Fibroblast of skin of back (primary cell): ENCODE measurements around the gene KIF18B.

Experiments
- DNase-seq: peaks from one replicate; pipeline ENCODE4 v3.0.0-alpha.2; 2013

Gene KIF18B

DNA sequence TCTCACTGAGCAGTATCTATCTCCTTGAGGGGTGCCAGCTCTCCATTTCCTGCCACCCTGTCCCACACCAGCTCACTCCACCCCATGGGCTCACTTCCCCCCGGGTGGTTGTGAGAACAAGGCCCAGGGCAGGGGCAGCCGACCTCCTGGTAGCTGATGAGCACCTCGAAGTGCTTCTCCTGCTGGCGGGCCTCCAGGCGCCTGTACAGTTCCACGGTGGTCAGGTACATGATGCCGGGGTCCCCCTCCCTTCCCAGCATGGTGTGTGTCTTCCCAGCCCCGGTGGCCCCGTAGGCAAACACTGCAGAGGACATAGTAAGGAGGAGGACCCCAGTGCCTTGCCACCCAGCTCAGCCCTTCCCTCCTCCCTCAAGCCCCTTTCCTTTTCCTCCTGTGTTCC lies 12.5 kb downstream of the KIF18B start:
- no peak for DNase-seq

DNA sequence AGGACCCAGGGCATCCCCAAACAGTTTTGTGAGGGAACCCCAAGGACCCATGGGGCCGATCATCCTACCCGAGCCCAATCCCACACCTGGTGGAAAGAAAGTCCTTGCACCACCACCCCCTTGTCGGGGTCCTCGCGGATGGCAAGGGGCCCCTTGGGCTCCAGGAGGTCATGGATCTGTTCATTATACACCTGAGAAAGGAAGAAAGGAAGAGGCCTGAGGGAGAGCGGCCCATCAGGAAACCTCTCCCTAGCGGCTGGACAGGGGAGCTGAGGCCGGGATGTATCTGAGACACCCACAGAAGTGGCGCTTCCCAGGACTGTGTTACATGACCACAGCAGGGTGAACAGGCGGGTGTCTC lies 12.8 kb downstream of the KIF18B start:
- no peak for DNase-seq

DNA sequence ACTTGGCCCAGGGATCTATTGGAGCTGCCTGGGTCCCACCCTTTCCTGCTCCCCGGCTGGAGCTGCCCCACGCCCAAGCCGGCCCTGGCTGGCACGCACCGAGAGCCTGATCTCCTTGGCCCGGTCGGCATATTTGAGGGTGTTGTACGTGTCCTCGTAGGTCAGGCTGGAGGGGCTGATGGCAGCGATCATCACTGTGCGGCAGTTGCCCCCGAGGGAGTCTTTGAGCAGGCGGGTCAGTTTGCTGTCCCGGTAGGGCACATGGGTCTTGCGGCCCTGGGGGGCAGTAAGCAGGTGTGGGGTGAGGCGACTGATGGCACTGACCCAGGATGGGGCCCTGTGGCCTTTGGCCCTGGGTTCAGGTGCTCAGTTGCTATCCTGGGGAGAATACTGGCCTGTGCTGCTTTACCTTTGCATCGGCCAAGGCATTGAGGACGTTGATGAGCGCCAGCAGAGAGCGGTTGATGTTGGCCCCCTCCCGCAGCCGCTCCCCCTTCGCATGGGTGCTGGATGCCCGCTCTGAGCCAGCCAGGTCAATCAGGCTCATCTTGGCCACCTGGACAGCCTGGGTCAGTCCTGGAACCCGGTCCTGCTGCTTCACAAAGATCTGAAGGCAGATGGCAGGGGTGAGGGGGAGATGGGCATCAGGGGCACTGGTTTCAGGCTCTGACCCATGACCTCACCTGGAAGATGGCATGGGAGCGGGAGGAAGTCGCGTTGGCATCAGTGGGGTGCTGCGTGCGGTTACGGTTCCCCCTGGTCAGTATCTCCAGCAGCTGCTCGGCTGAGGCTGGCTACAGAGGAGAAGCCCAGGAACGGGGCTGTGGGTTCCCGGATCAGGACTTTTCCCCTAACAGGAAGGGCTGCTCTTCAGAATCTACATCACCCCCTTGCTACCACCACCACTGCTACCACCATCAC lies 13.5 kb downstream of the KIF18B start:
- DNase-seq: no peak

DNA sequence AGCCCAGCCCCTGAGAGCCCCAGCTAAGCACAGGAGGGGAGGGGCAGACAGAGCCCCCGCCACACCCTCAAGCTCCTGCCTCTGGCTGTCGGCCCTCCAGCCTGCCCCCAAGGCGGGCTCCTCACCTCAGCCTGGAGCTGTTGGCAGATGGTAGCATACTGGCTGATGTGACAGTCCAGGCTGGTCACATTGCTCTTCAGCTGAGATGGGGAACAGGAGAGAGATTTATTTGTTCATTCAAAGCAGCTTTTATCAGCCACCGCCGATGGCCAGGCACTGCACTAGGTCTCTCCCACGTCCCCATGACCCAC lies 14.8 kb downstream of the KIF18B start:
- DNase-seq: no peak

DNA sequence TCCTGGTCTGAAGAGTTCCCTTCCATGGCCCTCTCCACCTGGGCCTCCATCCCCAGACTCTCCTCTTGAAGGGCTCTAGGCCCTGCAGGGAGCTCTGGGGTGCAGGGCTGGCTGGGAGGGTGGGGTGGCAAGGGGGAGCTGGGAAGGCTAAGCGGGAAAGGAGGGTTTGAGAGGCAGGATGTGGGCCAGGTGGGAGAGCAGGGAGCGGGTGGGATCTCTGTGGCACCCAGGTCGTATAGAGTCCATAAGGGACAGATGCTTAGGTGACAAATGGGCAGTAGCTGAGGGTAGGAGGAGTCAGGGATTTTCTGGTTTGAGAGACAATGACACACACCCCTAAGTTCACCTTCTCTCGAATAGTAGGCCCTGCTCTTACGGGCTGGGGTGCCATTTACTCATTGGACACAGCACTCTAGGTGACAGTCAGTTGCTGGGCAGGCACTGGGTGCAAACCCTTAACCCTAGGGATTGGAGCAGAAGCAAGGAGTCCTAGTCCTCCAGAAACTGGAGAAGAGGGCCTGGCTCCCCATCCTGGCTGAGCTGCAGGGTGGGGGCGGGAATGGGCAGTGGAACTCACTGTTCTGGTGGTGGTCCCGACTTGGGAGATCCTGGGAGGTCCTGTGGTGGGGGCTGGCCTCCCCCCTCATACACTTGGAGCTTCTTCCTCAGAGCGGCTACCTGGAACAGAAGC lies 15.3 kb downstream of the KIF18B start:
- DNase-seq: no peak

DNA sequence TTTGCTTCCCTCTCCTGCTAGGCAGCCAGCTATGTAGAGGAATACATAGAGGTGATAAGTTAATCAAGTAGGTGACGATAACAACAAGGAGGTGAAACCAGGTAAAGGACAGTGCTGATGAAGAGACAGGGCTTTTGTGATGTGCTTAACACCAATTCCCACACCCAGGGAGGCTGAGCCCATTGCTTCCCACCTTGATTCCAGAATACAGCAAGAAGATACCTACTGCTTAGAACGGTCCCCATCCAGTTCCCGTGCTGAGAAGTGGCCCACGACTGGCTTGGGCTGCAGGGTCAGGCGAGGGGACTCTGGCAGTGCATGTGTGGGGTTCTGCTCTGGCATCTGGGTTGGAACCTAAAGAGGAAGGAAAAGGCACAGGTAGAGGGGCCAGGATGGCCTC lies 16.2 kb downstream of the KIF18B start:
- DNase-seq: no peak

DNA sequence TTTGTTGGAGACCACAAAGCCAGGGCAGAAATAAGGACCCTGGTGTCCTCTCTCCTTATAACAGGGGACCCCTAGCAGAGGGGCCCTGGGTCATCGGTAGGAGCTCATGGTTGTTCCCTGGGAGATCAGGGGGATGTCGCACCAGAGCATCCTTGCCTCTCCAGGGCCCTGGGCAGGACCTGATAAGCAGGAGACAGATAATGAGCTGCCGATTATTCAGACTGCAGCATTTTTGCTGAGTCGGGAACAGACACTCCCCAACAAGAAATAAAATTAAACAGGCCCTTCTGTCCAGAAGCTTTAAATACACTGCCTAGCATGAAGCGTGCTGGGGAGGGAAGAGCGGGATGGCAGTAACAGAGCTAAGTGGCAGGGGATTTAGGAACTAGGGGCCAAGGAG lies 16.9 kb downstream of the KIF18B start:
- DNase-seq: no peak

DNA sequence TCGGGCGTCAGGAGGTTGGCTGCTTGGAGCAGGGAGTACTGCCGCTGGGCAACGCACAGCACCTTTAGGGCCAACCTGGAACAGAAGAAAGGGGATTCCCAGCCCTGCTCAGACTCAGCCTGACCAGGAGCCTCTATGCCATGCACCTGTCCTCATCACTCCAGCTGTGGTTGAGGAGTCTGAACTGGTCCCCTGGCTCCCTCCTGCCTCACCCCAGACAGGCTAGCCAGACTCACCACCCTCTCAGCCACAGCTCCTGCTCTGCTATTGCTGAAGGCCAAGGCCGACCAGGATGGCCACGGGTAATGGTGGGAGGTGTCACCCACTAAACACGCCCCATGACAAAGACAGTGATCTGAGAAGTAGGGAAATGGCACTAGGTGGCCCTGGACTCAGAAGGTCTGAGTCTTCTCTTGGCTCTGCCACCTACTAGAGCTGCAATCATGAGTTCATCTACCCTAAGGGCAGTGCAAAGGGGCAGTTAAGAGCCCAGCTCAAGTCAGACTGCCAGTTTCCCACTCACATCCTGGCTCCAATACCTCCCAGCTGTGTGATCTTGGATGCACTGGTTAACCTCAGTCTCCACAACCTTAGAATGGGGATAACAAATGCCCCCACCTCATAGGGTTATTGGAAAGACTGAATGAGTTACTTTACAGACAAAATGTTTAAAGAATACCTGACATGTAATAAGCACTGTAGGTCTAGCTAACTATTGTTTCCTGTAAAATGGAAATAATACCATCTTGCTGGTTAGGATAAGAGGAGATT lies 18.4 kb downstream of the KIF18B start:
- no peak for DNase-seq

DNA sequence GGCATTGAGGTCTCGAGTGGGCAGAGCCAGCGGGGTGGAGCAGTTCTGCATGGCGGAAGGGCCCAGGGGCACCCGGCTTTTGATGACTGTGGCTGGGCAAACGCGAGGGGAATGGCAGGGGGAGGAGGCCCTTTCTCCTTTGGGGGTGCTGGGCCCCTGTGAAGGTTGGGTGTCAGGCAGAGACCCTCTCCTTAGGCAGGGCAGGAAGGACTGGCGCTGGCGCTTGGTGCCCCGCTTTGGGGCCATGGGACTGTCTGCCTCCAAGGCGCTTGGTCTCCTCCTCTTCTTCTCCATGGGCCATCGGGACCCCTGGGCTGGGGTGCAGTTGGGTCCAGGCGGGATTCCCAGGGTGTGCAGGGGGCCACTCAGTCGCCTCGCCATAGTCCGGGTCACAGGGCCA lies 19.4 kb downstream of the KIF18B start:
- DNase-seq: no peak

DNA sequence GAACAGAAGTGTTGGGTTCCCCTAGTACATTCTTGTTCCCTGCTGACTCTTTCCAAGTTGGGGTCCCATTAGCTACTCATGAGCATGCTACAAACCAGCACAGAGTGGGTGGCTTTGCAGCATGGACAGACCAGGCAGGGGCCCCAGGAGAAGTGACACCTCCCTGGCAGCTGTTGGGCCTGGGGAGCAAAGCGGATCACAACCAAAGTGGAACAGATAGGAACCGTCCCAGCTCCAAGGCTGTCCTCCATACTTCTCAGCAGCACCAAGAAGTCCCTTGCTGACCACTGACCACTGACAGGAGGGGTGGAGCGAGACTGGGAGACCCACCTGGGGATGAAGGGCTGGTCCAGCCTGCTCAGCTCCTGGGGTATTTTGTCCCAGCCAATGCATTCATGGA lies 19.9 kb downstream of the KIF18B start:
- DNase-seq: no peak

DNA sequence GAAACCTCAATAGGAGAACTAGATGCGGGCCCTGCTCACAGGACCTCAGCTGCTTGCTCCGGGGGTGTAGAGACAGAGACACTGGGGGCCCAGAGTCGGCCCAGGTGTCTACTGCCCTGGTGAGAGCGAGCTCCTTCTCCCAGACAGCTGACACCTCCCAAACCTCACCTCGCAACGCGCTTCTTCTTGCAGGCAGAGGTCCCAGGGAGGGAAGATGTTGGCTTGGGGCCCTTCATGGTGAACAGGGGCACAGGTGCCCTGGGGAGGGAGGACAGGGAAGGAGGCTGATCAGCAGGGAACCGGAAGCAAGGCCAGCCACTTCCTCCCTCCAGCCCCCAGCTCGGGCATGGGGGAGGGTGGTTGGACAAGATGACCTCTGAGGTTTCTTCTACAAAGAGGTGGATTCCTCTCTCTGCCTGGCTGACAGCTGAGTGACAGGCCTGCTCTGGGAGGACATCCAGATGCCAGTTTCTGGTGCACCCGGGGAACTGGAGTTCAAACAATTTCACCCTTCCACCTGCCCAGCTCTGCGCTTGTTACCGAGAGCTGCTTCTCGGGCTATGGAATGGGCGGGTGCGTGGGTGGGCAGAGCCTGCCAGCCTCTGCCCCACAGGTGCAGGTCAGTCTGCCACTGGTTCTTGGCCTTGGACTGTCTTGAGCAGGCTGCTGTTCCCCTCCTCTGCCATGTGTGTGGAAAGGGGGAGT lies 20.6 kb downstream of the KIF18B start:
- no peak for DNase-seq

DNA sequence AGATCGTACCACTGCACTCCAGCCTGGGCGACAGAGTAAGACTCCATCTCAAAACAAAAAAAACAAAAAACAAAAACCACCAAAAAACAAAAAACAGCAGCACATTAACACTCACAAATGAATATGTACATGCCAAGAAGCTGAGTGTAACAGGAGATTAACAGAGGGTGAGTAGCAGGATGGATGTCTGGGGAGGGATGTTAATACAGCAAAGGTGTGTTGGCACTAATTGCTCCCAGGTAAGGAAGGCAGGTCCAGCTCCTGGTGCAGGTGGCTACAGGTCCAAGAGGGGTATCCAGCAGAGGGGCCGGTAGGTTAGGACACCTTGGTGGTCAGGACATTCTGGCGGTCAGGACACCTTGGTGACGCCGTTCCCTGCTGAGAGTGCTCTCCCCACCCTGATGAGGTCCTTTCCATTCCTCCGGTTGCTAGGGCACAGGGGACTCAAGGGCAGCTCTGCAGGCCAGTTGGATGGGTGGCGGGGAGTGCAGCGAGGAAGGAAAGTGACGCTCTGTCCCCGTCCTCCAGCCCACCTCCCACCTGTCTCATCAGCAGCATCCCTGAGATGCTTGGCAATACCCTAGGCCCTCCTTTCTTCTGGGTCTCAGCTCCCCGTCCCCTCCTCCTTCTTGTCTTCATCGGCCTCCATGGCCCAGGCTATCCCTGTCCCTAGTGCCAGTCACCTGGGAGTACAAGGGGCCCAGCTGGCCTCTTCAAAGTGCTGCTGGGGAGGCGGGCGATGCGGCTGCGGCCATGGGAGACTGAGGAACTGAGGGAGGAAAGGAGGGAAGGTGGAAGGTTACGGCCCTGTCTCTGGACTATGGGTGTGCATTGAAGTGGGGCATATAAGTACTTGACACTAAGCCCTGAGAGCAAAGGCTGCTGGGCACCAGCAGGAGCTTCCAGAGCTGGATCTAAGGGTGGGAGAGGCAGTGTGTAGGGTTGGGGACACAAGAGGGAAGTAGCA lies 21.6 kb downstream of the KIF18B start:
- no peak for DNase-seq

DNA sequence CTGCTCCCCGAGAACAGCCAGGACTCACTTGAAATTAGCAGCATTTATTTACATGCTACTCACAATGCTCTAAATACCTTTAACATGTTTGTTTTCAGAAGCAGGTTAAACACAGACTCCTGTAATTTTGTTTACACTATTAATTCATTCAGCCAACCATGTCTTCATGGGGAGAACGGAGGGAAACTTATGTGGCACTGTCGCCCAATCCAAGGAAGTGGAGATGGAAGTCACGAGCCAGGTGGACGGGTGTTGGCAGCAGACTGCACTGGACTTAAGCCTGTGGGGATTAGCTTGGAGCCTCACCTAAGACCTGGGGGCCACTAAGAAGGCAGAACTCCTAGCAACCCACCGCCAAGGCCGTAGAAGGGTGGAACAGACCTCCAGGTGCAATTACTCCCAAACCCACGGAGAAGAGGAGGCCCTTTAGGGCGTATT lies 23.4 kb downstream of the KIF18B start:
- DNase-seq: no peak

DNA sequence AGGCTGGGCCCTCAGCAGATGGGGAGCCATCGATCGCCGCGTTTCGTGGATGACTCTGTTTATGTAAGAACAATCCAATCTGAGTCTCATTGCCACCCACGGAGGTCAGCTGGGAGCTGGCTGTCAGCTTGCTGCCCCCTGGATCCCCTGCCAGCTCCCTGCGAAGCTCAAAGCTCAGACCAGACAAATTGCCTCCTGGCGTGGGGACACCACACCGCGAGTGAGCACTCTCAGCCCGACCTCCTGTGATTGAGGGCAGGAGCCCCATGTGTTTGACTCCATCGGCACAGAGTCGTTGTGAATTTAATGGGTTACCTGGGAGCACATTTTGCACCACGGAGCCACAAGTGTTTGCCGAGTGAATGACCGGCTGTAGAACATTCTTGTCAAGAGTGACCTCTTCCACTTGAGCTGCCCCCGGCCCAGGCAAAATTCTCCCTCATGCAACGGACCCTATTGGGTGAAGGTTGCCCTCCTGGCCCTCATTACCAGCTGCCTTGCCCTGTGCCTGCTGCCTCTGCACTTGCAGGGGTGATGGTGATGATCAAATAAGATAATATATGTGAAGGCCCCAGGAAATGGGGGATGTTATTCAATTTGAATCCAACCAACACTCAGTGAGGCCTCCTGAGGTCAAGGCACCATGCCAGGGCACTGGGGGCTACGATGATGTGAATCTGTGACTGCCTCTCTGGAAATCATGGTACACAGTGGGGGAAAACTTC lies 24.7 kb downstream of the KIF18B start:
- DNase-seq: no peak

DNA sequence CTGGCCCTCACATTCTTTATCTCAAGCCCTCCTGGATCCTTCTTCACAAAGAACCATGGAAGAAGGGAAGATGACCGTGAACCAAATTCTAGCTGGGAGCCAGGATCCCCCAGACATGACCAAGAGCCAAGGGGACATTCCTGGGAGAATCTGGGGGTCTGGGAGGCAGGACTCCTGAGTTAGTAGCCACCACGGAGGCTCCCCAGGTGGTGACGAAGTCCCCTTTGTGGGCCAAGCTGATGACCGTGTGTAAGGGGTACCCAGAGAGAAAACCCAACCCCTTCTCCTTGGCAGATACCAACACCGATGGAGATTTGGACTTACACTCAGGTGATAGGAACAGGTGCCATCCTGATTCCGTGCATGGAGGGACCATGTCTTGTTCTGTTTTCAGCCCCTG lies 25.4 kb downstream of the KIF18B start:
- DNase-seq: no peak

DNA sequence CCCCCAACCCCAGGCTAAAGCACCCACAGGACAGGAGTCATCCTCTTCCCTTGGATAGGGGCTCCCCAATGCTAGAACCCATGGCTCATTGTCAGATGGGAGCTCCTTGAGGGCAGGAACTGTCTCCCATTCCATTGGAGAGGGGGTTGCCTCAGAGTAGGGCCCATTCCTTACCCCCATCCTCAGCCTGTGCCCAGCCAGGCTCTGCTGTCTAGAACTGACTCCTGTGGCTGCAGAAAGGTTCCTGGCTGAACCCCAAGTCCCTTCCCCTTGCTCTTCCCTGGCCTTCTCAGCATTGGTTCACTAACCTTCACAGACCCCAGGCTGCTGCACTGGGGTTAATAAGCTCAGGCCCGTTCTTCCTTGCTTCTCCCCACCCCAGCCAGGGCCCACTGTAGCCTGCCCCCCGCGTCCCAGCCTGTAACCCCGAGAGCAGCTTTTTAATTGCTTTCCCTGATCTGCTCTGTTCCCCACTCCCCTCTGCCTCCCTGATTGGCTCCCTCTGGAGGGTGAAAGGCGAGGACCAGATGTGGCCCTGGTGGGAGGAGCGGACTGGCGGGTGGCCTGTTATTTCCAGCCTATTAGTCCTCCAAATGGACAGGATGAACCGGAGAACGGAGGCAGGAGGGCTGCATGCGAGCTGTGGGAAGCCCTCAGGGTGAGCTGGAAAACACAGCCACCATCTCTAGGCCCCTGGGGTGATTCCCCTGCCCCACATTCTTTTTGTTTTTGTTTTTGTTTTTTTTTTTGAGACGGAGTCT lies 26.3 kb downstream of the KIF18B start:
- DNase-seq: no peak

DNA sequence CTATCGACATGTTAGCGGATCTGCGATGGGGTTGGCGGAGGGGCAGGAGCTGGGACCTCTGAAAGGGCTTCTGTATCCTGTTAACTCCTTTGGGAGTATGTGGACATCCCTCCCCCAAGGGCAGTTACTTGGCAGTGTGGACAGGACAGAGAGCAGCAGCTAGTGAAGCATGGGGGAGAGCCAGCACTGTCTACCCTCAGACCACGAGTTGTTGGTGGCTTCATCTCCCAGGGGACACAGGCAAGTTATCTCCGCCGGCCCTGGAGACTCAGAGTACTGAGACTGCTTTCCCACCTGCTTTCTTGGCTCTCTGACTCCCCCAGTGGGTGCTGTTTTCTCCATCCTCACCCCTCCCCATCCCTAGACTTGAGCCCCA lies 27.0 kb downstream of the KIF18B start:
- no peak for DNase-seq

DNA sequence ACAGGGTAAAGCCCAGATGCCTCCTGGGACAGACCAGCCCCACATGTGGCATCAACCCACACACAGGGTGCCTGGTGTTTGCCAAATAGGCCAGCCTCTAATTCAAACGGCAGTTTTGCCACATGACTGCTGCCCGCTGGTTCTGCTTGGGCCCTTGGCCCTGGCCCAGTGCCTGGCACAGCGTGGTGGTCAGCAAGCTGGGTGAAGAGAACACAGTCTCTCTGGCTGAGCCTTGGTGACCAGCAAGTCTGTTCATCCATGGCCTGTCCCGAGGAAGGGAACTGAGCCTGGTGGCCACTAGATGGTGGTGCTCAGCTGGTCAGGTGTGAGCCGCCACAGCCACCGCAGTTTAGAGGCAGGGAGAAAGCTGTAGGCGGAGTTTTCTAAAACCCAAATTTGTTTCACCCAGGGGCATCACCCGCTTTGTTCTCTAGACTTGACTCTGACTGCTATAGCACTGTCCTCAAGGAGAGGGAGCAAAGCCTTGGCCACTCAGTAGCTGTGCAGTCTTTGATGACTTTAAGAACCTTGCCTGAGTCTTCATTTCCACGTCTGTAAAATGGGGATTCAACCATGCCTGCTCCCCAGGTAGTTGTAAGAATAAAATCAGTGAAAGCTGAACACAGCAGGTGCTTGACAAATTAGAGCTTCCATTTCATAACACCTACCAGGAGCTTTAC lies 27.5 kb downstream of the KIF18B start:
- peak; percentile 75 for DNase-seq

DNA sequence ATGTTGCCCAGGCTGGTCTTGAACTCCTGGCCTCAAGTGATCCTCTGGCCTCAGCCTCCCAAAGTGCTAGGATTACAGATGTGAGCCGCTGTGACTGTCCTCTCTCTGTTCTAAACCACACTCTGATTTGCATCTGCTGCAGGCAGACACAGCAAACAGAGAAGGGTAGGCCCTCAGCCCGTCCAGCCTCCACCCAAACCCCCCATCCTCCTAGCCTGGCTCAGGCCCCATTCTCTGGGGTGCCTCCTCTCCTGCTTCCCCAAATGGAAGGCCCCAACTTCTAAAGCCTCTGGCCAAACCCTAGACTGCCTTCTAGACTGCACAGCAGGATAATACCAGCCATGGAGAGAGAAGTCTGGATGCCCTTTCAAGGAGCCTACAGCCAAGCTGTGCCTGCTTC lies 28.2 kb downstream of the KIF18B start:
- DNase-seq: no peak

DNA sequence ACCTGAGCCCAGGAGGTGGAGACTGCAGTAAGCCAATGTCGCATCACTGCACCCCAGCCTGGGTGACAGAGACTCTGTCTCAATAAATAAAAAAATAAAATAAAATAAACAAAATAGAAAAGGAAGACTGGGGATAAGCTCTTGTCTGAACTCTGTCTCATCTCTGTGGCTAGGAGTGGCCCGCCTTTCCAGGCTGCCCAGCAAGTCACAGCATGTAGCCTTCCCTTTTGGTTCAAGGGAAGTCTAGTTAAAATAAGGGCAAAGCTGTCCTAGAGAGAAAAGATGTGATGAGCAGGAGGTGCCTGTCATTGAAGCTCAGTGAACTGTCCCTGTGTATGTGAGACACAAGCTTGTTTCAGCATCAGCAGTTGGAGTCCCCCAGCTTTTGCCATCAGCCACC lies 29.6 kb downstream of the KIF18B start:
- no peak for DNase-seq
